ENCODE data around the gene FUT6.
A peak's percentile ranks its signal among the peaks of the same experiment; 100 is the strongest.

FUT6 gene

GRCh38 chr19:5803752-5804515, 35.6 kb downstream of the FUT6 start:
- DNase-seq: peak; percentile 90

- no peak for DNase-seq
Measured at GRCh38 chr19:5803441-5803751, 36.1 kb downstream of the FUT6 start.

- DNase-seq: peak; percentile 62
Measured at GRCh38 chr19:5801796-5802619, 37.5 kb downstream of the FUT6 start.

GRCh38 chr19:5800361-5801270, 38.9 kb downstream of the FUT6 start:
- DNase-seq: no peak

- DNase-seq: no peak
Measured at GRCh38 chr19:5799247-5800241, 40.0 kb downstream of the FUT6 start.

GRCh38 chr19:5798244-5798643, 41.3 kb downstream of the FUT6 start:
- DNase-seq: no peak

- no peak for DNase-seq
Measured at GRCh38 chr19:5795382-5795919, 44.1 kb downstream of the FUT6 start.

GRCh38 chr19:5793188-5793587, 46.3 kb downstream of the FUT6 start:
- no peak for DNase-seq

- DNase-seq: no peak
Measured at GRCh38 chr19:5792224-5792623, 47.3 kb downstream of the FUT6 start.

- peak; percentile 98 for DNase-seq
Measured at GRCh38 chr19:5790559-5791520, 48.7 kb downstream of the FUT6 start, which contains the start of gene DUS3L. Gene DUS3L, minus strand, starts transcription at chr19:5791163. Its CDS starts 22 bp downstream, at chr19:5791141.

- DNase-seq: no peak
Measured at GRCh38 chr19:5789886-5790558, 49.5 kb downstream of the FUT6 start.

- no peak for DNase-seq
Measured at GRCh38 chr19:5789351-5789761, 50.1 kb downstream of the FUT6 start.

- no peak for DNase-seq
Measured at GRCh38 chr19:5788422-5788821, 51.1 kb downstream of the FUT6 start.

GRCh38 chr19:5787409-5788182, 51.9 kb downstream of the FUT6 start:
- no peak for DNase-seq

GRCh38 chr19:5786593-5787408, 52.7 kb downstream of the FUT6 start:
- no peak for DNase-seq

GRCh38 chr19:5785423-5785822, 54.1 kb downstream of the FUT6 start:
- no peak for DNase-seq

- DNase-seq: no peak
Measured at GRCh38 chr19:5784581-5785147, 54.8 kb downstream of the FUT6 start, which contains the start of gene PRR22. Gene PRR22, minus strand, starts transcription at chr19:5784746. Its CDS starts 86 bp downstream, at chr19:5784660.

All from NCI-H2171 treated with DMSO at 0.1 percent for 48 hours (cell line).